GM23338 (cell line): Measurements from ENCODE around the gene BSX. TPM values are rescaled to one million over a fixed set of nuclear protein-coding genes. Genes with fewer than 3 reads are reported as not detected.

Source experiments
- ATAC-seq: fragments of 200-7000 bp; cut with Tn5 transposase; 3 replicates; pipeline ENCODE4 v1.9.1; 2020
- DNase-seq: peaks from one replicate; pipeline ENCODE4 v3.0.0-alpha.2; 2015; ENCODE audit warnings: low spot score
- H2AFZ ChIP-seq: fragments of 200-600 bp; sonication (generic); 2 replicates; pipeline ENCODE4 v1.8.0; 2016; ENCODE audit warnings: antibody characterized with exemption, mild to moderate bottlenecking, moderate library complexity
- H3F3A ChIP-seq: fragments of 200-600 bp; sonication (generic); replicated peaks from 2 replicates; pipeline ENCODE4 v1.8.0; 2017; ENCODE audit warnings: antibody characterized with exemption, mixed run types, low read depth
- H3K27ac ChIP-seq: fragments of 200-600 bp; sonication (generic); 2 replicates; pipeline ENCODE4 v1.6.1; 2016; ENCODE audit warnings: low read depth
- H3K27me3 ChIP-seq: fragments of 200-600 bp; sonication (generic); 2 replicates; pipeline ENCODE4 v1.8.0; 2016; ENCODE audit warnings: mild to moderate bottlenecking, mixed run types, moderate library complexity; ENCODE audit not compliant: insufficient read depth
- H3K36me3 ChIP-seq: fragments of 200-600 bp; sonication (generic); 2 replicates; pipeline ENCODE4 v1.8.0; 2016; ENCODE audit warnings: mild to moderate bottlenecking; ENCODE audit not compliant: insufficient read depth
- H3K4me1 ChIP-seq: fragments of 200-600 bp; sonication (generic); 2 replicates; pipeline ENCODE4 v1.8.0; 2016; ENCODE audit warnings: mild to moderate bottlenecking, moderate library complexity; ENCODE audit not compliant: insufficient read depth
- H3K4me2 ChIP-seq: fragments of 200-600 bp; sonication (generic); 2 replicates; pipeline ENCODE4 v1.7.1; 2017; ENCODE audit warnings: mixed run types
- H3K4me3 ChIP-seq: fragments of 200-600 bp; sonication (generic); 2 replicates; pipeline ENCODE4 v1.6.1; 2016; ENCODE audit warnings: mixed run types
- H3K79me2 ChIP-seq: fragments of 200-600 bp; sonication (generic); replicated peaks from 2 replicates; pipeline ENCODE4 v1.8.0; 2017; ENCODE audit warnings: mild to moderate bottlenecking; ENCODE audit not compliant: insufficient read depth
- H3K9me2 ChIP-seq: fragments of 200-600 bp; sonication (generic); 2 replicates; pipeline ENCODE4 v1.8.0; 2017; ENCODE audit not compliant: insufficient read depth
- H4K20me1 ChIP-seq: fragments of 200-600 bp; sonication (generic); replicated peaks from 2 replicates; pipeline ENCODE4 v1.8.0; 2017; ENCODE audit warnings: mild to moderate bottlenecking; ENCODE audit not compliant: insufficient read depth
- H3K27ac Mint-ChIP-seq: 2 replicates; pipeline ENCODE4 v1.8.0; 2020; ENCODE audit warnings: inconsistent platforms, mild to moderate bottlenecking, moderate library complexity, mixed read lengths
- H3K27me3 Mint-ChIP-seq: 3 replicates; pipeline ENCODE4 v1.8.0; 2022; ENCODE audit warnings: low read depth, mild to moderate bottlenecking, moderate library complexity, mixed read lengths, inconsistent platforms; ENCODE audit not compliant: insufficient read depth, poor library complexity
- H3K36me3 Mint-ChIP-seq: 3 replicates; pipeline ENCODE4 v1.8.0; 2021; ENCODE audit warnings: low read depth, mild to moderate bottlenecking, inconsistent platforms, moderate library complexity, mixed read lengths
- H3K4me1 Mint-ChIP-seq: 3 replicates; pipeline ENCODE4 v1.8.0; 2020; ENCODE audit warnings: mild to moderate bottlenecking, inconsistent platforms, mixed read lengths
- H3K4me3 Mint-ChIP-seq: 3 replicates; pipeline ENCODE4 v1.8.0; 2021; ENCODE audit warnings: moderate library complexity, mild to moderate bottlenecking, inconsistent platforms, mixed read lengths
- H3K9me3 Mint-ChIP-seq: 3 replicates; pipeline ENCODE4 v1.8.0; 2020; ENCODE audit warnings: moderate library complexity, mild to moderate bottlenecking, inconsistent platforms, mixed read lengths
- CREB1 ChIP-seq: fragments of 250-450 bp; sonication (Bioruptor Pico); IDR thresholded peaks from 2 replicates; pipeline ENCODE4 v1.5.0; 2020; ENCODE audit warnings: low read depth, mild to moderate bottlenecking, moderate library complexity
- CTCF ChIP-seq, 2 experiments: fragments of 200-600 bp in 1 of 2; sonication (generic) in 1 of 2; conservative IDR thresholded peaks; 2 replicates each; pipeline versions ENCODE4 v1.5.1 to v1.6.1; 2016 to 2017; ENCODE audit warnings: antibody characterized with exemption in 2 of 2, low read depth in 2 of 2, mild to moderate bottlenecking in 2 of 2, moderate library complexity in 1 of 2
- ETS1 ChIP-seq: IDR thresholded peaks from 2 replicates; pipeline ENCODE4 v1.6.1; 2016; ENCODE audit warnings: antibody characterized with exemption
- EZH2 ChIP-seq: fragments of 200-600 bp; sonication (generic); IDR thresholded peaks from one replicate; pipeline ENCODE4 v1.8.0; 2017; ENCODE audit warnings: antibody characterized with exemption, mild to moderate bottlenecking, low read depth; ENCODE audit not compliant: unreplicated experiment
- NANOG ChIP-seq: IDR thresholded peaks from 2 replicates; pipeline ENCODE4 v1.6.1; 2016; ENCODE audit warnings: antibody characterized with exemption, borderline replicate concordance
- STAT1 ChIP-seq: IDR thresholded peaks from one replicate; pipeline ENCODE4 v1.6.1; 2016; ENCODE audit warnings: antibody characterized with exemption; ENCODE audit not compliant: unreplicated experiment
- ZNF114 ChIP-seq: fragments of 250-450 bp; sonication (Bioruptor Pico); IDR thresholded peaks from 2 replicates; pipeline ENCODE4 v1.5.0; 2020; ENCODE audit warnings: mild to moderate bottlenecking, moderate library complexity
- ZNF331 ChIP-seq: fragments of 250-450 bp; sonication (Bioruptor Pico); IDR thresholded peaks from 2 replicates; pipeline ENCODE4 v1.5.0; 2020; ENCODE audit warnings: low read depth, mild to moderate bottlenecking, moderate library complexity
- ZNF462 ChIP-seq: fragments of 250-450 bp; sonication (Bioruptor Pico); IDR thresholded peaks from 2 replicates; pipeline ENCODE4 v1.5.0; 2020; ENCODE audit warnings: mild to moderate bottlenecking, moderate library complexity
- polyA plus RNA-seq: library from polyadenylated mRNA; unstranded; fragments of >200 nt; fragmentation: Nextera tagmentation; extraction: Ambion mirVana; gene quantifications from 2 replicates; pipeline ENCODE4 v1.2.1, GENCODE V29; 2016
- total RNA-seq: library from RNA; depleted of rRNA; stranded (reverse); fragments of >200 nt; shearing (Covaris generic); gene quantifications from 2 replicates; pipeline ENCODE4 v1.2.3, GENCODE V29; 2014

Gene BSX
- total and polyA plus RNA-seq, 2 experiments from 2014 or later, result not detected

- no peak for TF ChIP-seq ZNF462
- no peak for TF ChIP-seq ETS1
- no peak for TF ChIP-seq NANOG
- no peak for TF ChIP-seq EZH2
- TF ChIP-seq ZNF331 (CRISPR knock-in tag), result no peak
- TF ChIP-seq STAT1, result no peak
- TF ChIP-seq ZNF114, result no peak
Observed at GRCh38 chr11:123018702-123019101, 37.1 kb upstream of the BSX start (continued).

- Mint-ChIP-seq H3K4me1 (peaks cover 13% of the 10 kb centered on the region), H3K4me3 (no peak overlapping the region), H3K27me3 (peaks cover 4% of the 10 kb centered on the region), H3K27ac (no peak overlapping the region), H3K9me3 (no peaks in the 10 kb centered on the region), H3K36me3 (no peaks in the 10 kb centered on the region)
- no peaks in the 10 kb centered on the region for H3K79me2 ChIP-seq
- H3K4me1 ChIP-seq, result peaks cover 3% of the 10 kb centered on the region
- H2AFZ ChIP-seq, result peak overlapping the region; percentile 88
- H3K4me3 ChIP-seq, result no peak overlapping the region
- no peaks in the 10 kb centered on the region for H3F3A ChIP-seq
- H3K4me2 ChIP-seq, result no peak overlapping the region
- no peak overlapping the region for H3K27ac ChIP-seq
- H3K27me3 ChIP-seq, result no peaks in the 10 kb centered on the region
- no peaks in the 10 kb centered on the region for H4K20me1 ChIP-seq
- H3K36me3 ChIP-seq, result no peaks in the 10 kb centered on the region
- TF ChIP-seq CREB1 (CRISPR knock-in tag) (no peak), CTCF (conservative IDR thresholded peaks at IDR 0.05; ENCODE audit: low read depth in 2 of 2) (peak in 1 of 2 experiments; percentile 18; a peak in 1 of 4 replicates)
- peak; percentile 40 for DNase-seq
- no peaks in the 10 kb centered on the region for H3K9me2 ChIP-seq
- peak; percentile 29 for ATAC-seq
Observed at GRCh38 chr11:123011510-123011909, 29.9 kb upstream of the BSX start.
